Panc1 (cell line): Measurements from ENCODE around the gene ROCK2. TPM values are rescaled to one million over a fixed set of nuclear protein-coding genes. Genes with fewer than 3 reads are reported as not detected.

Source experiments
- ATAC-seq: fragments of 200-7000 bp; cut with Tn5 transposase; 2 replicates; pipeline ENCODE4 v1.9.1; 2020; ENCODE audit warnings: mild to moderate bottlenecking, moderate library complexity
- BruUV-seq: library from RNA; stranded (reverse); fragments of 400-500 nt; replicated peaks from 2 replicates; lab custom pipeline; 2021; lab: Mats Ljungman, UMichigan
- CTCF ChIA-PET: fragments of 300-600 bp; sonication (Branson Sonifier 250); formaldehyde crosslinking; loops from one replicate; lab custom pipeline; 2022; ENCODE audit warnings: antibody characterized with exemption; lab: Charles Lee
- POLR2A ChIA-PET: fragments of 300-600 bp; sonication (Branson Sonifier 250); formaldehyde crosslinking; loops from one replicate; lab custom pipeline; 2022; ENCODE audit warnings: antibody characterized with exemption; lab: Charles Lee
- DNase-seq: peaks from one replicate; pipeline ENCODE4 v3.0.0-alpha.2; 2010; ENCODE audit warnings: low read depth, low spot score
- H3K27ac ChIP-seq: 2 replicates; pipeline ENCODE4 v1.5.1; 2011; ENCODE audit warnings: mild to moderate bottlenecking, low read length, inconsistent platforms
- H3K27me3 ChIP-seq: fragments of 200-500 bp; sonication (Bioruptor generic); 2 replicates; pipeline ENCODE4 v1.6.0; 2014; ENCODE audit warnings: low read length, inconsistent platforms; ENCODE audit not compliant: control insufficient read depth, insufficient read depth
- H3K36me3 ChIP-seq: fragments of 200-500 bp; sonication (Bioruptor generic); 2 replicates; pipeline ENCODE4 v1.5.1; 2014; ENCODE audit warnings: inconsistent platforms, mild to moderate bottlenecking, low read length, moderate library complexity; ENCODE audit not compliant: control insufficient read depth, insufficient read depth
- H3K4me1 ChIP-seq: 2 replicates; pipeline ENCODE4 v1.5.1; 2011; ENCODE audit warnings: inconsistent platforms, mild to moderate bottlenecking, low read length, moderate library complexity; ENCODE audit not compliant: control insufficient read depth, insufficient read depth
- H3K4me3 ChIP-seq, 2 experiments: 2 replicates each; pipeline ENCODE4 v1.5.1; 2011 to 2012; ENCODE audit warnings: low read depth in 2 of 2, low read length in 2 of 2, mild to moderate bottlenecking in 2 of 2, inconsistent platforms in 1 of 2, moderate library complexity in 1 of 2
- H3K9me3 ChIP-seq: fragments of 200-500 bp; sonication (Bioruptor generic); 2 replicates; pipeline ENCODE4 v1.5.1; 2014; ENCODE audit warnings: low read depth, mild to moderate bottlenecking, inconsistent platforms, low read length, moderate library complexity; ENCODE audit not compliant: control insufficient read depth, insufficient read depth
- CTCF ChIP-seq: fragments of 450-650 bp; IDR thresholded peaks from 2 replicates; pipeline ENCODE4 v1.5.1; 2017; ENCODE audit warnings: mild to moderate bottlenecking
- POLR2AphosphoS5 ChIP-seq: IDR thresholded peaks from 2 replicates; pipeline ENCODE4 v1.6.1; 2012; ENCODE audit warnings: mild to moderate bottlenecking, low read depth, low read length, moderate library complexity
- REST ChIP-seq, 2 experiments: IDR thresholded peaks; 2 replicates each; pipeline ENCODE4 v1.6.1; 2011 to 2012; ENCODE audit warnings: low read depth in 2 of 2, control low read depth in 1 of 2, low read length in 1 of 2, mild to moderate bottlenecking in 1 of 2, moderate library complexity in 1 of 2; ENCODE audit not compliant: insufficient read depth in 1 of 2
- SIN3A ChIP-seq: IDR thresholded peaks from 2 replicates; pipeline ENCODE4 v1.6.1; 2012; ENCODE audit warnings: low read depth, mild to moderate bottlenecking, low read length, moderate library complexity, borderline replicate concordance; ENCODE audit not compliant: insufficient read depth
- TCF7L2 ChIP-seq: IDR thresholded peaks from 2 replicates; pipeline ENCODE4 v1.6.1; 2011; ENCODE audit warnings: mild to moderate bottlenecking, low read depth, low read length, inconsistent platforms
- in situ Hi-C: cut with HindIII; loops from 2 replicates; pipeline ENCODE4 v1.10.0; 2016; ENCODE audit warnings: low sequenced_read_pairs, low pct_unique_long_range_greater_than_20kb
- intact Hi-C: fragments of 100-400 bp; cut with micrococcal nuclease; formaldehyde crosslinking; loops from one replicate; pipeline ENCODE4 v1.10.0; 2022; ENCODE audit not compliant: unreplicated experiment
- total RNA-seq: library from RNA; stranded (reverse); gene quantifications from one replicate; pipeline ENCODE4 v1.2.1, GENCODE V29; 2021; ENCODE audit not compliant: unreplicated experiment

ROCK2 gene
- total RNA-seq, 1 experiment from 2014 or later, result 47.9 TPM

- ChIA-PET POLR2A (no interaction called here), CTCF (no interaction called here)
- Histone ChIP-seq H3K4me1 (peaks cover 19% of the 10 kb centered on the region), H3K9me3 (no peaks in the 10 kb centered on the region), H3K36me3 (peaks cover 36% of the 10 kb centered on the region), H3K27ac (no peak overlapping the region), H3K4me3 (no peak overlapping the region), H3K27me3 (no peaks in the 10 kb centered on the region)
- no peak for DNase-seq
- ATAC-seq, result no peak
- in situ Hi-C loops, result no loop called here
- TF ChIP-seq REST (IDR thresholded peaks at IDR 0.05; ENCODE audit: insufficient read depth in 1 of 2, low read depth in 2 of 2, low read length in 1 of 2) (no peak), POLR2AphosphoS5 (no peak), SIN3A (no peak), CTCF (no peak), TCF7L2 (no peak)
- intact Hi-C loops, result no loop called here
- no TSS peak for BruUV-seq
These were observed 142.5 kb downstream of the ROCK2 start for GRCh38 chr2:11201969-11202368.

GRCh38 chr2:11200651-11201050 lies 143.8 kb downstream of the ROCK2 start:
- CTCF ChIA-PET, result no interaction called here
- intact Hi-C loops, result no loop called here
- no peak overlapping the region for H3K4me3 ChIP-seq
- no peaks in the 10 kb centered on the region for H3K27me3 ChIP-seq
- no peak for TF ChIP-seq POLR2AphosphoS5
- no peak for TF ChIP-seq CTCF
- TF ChIP-seq REST (IDR thresholded peaks at IDR 0.05; ENCODE audit: insufficient read depth in 1 of 2, low read depth in 2 of 2, low read length in 1 of 2), result no peak
- TF ChIP-seq SIN3A, result no peak
- no peak for TF ChIP-seq TCF7L2
- BruUV-seq, result no TSS peak
- ATAC-seq, result no peak
- H3K27ac ChIP-seq, result no peak overlapping the region
- POLR2A ChIA-PET, result interaction anchor here (0.6 kb wide), 1 partner anchor 8 kb away, joined by 3 read pairs; no protein-coding TSS in a partner anchor
- DNase-seq, result no peak
- in situ Hi-C loops, result no loop called here
- peaks cover 19% of the 10 kb centered on the region for H3K4me1 ChIP-seq
- peaks cover 43% of the 10 kb centered on the region for H3K36me3 ChIP-seq
- H3K9me3 ChIP-seq, result no peaks in the 10 kb centered on the region
